Caco-2 (cell line): Measurements from ENCODE around the gene TVP23A. TPM values are rescaled to one million over a fixed set of nuclear protein-coding genes. Genes with fewer than 3 reads are reported as not detected.

Experiments used
- BruUV-seq: library from RNA; stranded (reverse); fragments of 400-500 nt; replicated peaks from 2 replicates; lab custom pipeline; 2021; lab: Mats Ljungman, UMichigan
- CTCF ChIA-PET: fragments of 300-600 bp; sonication (Branson Sonifier 250); formaldehyde crosslinking; loops from one replicate; lab custom pipeline; 2022; ENCODE audit warnings: antibody characterized with exemption; lab: Charles Lee
- POLR2A ChIA-PET: fragments of 300-600 bp; sonication (Branson Sonifier 250); formaldehyde crosslinking; loops from one replicate; lab custom pipeline; 2022; ENCODE audit warnings: antibody characterized with exemption; lab: Charles Lee
- DNase-seq, 2 experiments: peaks; one replicate each; pipeline versions ENCODE4 v3.0.0 to v3.0.0-alpha.2; 2020 to 2022
- H3K27me3 ChIP-seq: replicated peaks from 2 replicates; pipeline ENCODE4 v1.6.0; 2011; ENCODE audit warnings: low read length; ENCODE audit not compliant: control insufficient read depth, insufficient read depth
- H3K36me3 ChIP-seq: 2 replicates; pipeline ENCODE4 v1.5.1; 2011; ENCODE audit warnings: low read length; ENCODE audit not compliant: control insufficient read depth, insufficient read depth
- H3K4me1 ChIP-seq: fragments of 250-450 bp; sonication (Bioruptor Pico); 2 replicates; pipeline ENCODE4 v1.5.1; 2020; ENCODE audit warnings: mild to moderate bottlenecking
- H3K4me3 ChIP-seq: 2 replicates; pipeline ENCODE4 v1.5.1; 2011; ENCODE audit warnings: low read depth, mild to moderate bottlenecking, control low read depth, low read length
- H3K9me3 ChIP-seq: fragments of 250-450 bp; sonication (Bioruptor Pico); 2 replicates; pipeline ENCODE4 v1.5.1; 2020; ENCODE audit warnings: mild to moderate bottlenecking, moderate library complexity
- H3K27ac Mint-ChIP-seq: one replicate; pipeline ENCODE4 v1.8.0; 2022; ENCODE audit warnings: mixed read lengths; ENCODE audit not compliant: unreplicated experiment
- H3K27me3 Mint-ChIP-seq: one replicate; pipeline ENCODE4 v1.8.0; 2022; ENCODE audit warnings: mixed read lengths; ENCODE audit not compliant: insufficient read depth, unreplicated experiment
- H3K36me3 Mint-ChIP-seq: one replicate; pipeline ENCODE4 v1.8.0; 2022; ENCODE audit warnings: mild to moderate bottlenecking, mixed read lengths; ENCODE audit not compliant: insufficient read depth, unreplicated experiment
- H3K4me1 Mint-ChIP-seq: one replicate; pipeline ENCODE4 v1.8.0; 2022; ENCODE audit warnings: low read depth, mixed read lengths; ENCODE audit not compliant: unreplicated experiment
- H3K4me3 Mint-ChIP-seq: one replicate; pipeline ENCODE4 v1.8.0; 2022; ENCODE audit warnings: mild to moderate bottlenecking, moderate library complexity, mixed read lengths; ENCODE audit not compliant: unreplicated experiment
- H3K9me3 Mint-ChIP-seq: one replicate; pipeline ENCODE4 v1.8.0; 2022; ENCODE audit warnings: mixed read lengths; ENCODE audit not compliant: unreplicated experiment
- intact Hi-C: fragments of 100-400 bp; cut with micrococcal nuclease; formaldehyde crosslinking; loops from one replicate; pipeline ENCODE4 v1.10.0; 2022; ENCODE audit not compliant: unreplicated experiment
- total RNA-seq: library from RNA; stranded (reverse); gene quantifications from 2 replicates; pipeline ENCODE4 v1.2.3, GENCODE V29; 2022
- TF ChIP-seq, protein P1 (sequence below), 2 experiments: fragments of 200-600 bp in 1 of 2; IDR thresholded peaks; 1 replicate in 1 of 2; 2 replicates in 1 of 2; pipeline versions ENCODE4 v1.5.1 to v1.8.0; 2011 to 2022; ENCODE audit warnings: antibody characterized with exemption in 1 of 2, control low read depth in 1 of 2, inconsistent platforms in 1 of 2, low read depth in 1 of 2, low read length in 1 of 2, mild to moderate bottlenecking in 1 of 2, moderate library complexity in 1 of 2; ENCODE audit not compliant: insufficient read depth in 1 of 2, severe bottlenecking in 1 of 2, unreplicated experiment in 1 of 2

The TVP23A gene
- total RNA-seq, 1 experiment from 2014 or later = not detected

DNA sequence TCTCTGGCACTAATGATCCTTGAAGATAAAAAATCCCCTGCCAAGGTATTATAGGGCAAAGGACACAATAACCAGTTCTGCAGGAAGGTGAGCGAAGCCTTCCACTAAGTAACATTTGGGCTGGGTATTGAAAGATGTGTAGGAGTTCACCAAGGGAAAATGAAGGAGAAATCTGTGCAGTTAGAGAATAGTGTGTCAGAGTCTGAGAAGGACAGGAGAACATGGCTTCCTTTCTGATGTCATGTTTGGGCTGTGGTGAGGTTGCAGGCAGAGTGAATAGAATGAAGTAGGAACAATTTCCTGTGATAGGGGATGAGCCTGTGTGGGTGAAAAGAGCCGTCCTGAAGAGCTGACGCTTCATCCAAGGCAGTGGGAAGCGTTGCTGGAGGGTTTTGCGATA lies 34.4 kb upstream of the TVP23A start:
- Histone ChIP-seq H3K9me3 (no peaks in the 10 kb centered on the region), H3K36me3 (no peaks in the 10 kb centered on the region), H3K27me3 (no peaks in the 10 kb centered on the region), H3K4me3 (no peak overlapping the region), H3K4me1 (peaks cover 5% of the 10 kb centered on the region; the same call in 1 of the 2 replicates)
- Mint-ChIP-seq H3K36me3 (no peaks in the 10 kb centered on the region), H3K4me3 (no peak overlapping the region), H3K27ac (no peak overlapping the region), H3K27me3 (peaks cover 4% of the 10 kb centered on the region), H3K4me1 (peaks cover 4% of the 10 kb centered on the region), H3K9me3 (no peaks in the 10 kb centered on the region)
- BruUV-seq = no TSS peak
- POLR2A ChIA-PET = no interaction called here
- TF ChIP-seq, protein P1, sequence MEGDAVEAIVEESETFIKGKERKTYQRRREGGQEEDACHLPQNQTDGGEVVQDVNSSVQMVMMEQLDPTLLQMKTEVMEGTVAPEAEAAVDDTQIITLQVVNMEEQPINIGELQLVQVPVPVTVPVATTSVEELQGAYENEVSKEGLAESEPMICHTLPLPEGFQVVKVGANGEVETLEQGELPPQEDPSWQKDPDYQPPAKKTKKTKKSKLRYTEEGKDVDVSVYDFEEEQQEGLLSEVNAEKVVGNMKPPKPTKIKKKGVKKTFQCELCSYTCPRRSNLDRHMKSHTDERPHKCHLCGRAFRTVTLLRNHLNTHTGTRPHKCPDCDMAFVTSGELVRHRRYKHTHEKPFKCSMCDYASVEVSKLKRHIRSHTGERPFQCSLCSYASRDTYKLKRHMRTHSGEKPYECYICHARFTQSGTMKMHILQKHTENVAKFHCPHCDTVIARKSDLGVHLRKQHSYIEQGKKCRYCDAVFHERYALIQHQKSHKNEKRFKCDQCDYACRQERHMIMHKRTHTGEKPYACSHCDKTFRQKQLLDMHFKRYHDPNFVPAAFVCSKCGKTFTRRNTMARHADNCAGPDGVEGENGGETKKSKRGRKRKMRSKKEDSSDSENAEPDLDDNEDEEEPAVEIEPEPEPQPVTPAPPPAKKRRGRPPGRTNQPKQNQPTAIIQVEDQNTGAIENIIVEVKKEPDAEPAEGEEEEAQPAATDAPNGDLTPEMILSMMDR (IDR thresholded peaks at IDR 0.05; ENCODE audit: insufficient read depth in 1 of 2, low read depth in 1 of 2, low read length in 1 of 2, severe bottlenecking in 1 of 2, unreplicated experiment in 1 of 2) = no peak
- CTCF ChIA-PET = no interaction called here
- intact Hi-C loops = no loop called here
- no peak for DNase-seq

DNA sequence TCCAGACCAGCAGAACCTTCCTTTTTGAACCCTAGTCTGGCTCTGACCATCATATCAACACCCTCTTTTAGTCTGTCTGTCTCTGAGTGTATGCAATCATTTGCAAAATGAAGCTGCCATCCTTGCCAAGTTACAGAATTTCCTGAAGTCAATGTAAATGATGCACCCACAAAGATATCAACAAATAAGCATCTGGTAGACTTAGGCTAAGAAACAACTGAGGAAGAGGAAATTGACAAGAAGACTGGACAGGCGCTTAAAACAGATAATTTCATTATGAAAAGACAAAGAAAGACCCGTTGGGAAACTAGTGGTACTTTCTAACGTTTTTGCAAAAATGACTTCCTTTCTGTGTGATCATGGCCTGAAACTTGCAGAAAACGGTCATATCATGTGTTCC lies 33.7 kb upstream of the TVP23A start:
- no peak overlapping the region for H3K4me3 Mint-ChIP-seq

DNA sequence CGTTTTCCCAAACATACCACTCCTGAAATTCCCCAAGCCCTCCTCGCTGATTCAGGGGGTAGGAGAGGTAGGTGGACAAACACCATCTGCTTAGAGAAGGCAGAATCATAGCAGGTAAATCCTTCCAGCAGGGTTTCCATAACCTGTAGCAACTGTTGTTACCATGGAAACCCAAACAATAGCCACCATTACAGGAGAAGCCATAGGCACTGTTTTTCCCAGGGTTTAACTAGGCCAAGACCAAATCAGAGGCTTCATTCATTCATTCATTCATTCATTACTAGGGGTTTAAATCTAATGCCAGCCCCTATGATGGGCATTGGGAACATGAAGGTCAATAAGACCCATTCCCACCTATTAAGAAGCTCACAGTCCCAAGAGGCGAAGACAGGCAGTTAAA lies 32.9 kb upstream of the TVP23A start:
- TF ChIP-seq, protein P1 (IDR thresholded peaks at IDR 0.05; ENCODE audit: insufficient read depth in 1 of 2, low read depth in 1 of 2, low read length in 1 of 2, severe bottlenecking in 1 of 2, unreplicated experiment in 1 of 2) = no peak
- no peak for DNase-seq
- no TSS peak for BruUV-seq
- H3K4me3 ChIP-seq = no peak overlapping the region
- H3K36me3 ChIP-seq = no peaks in the 10 kb centered on the region
- H3K27me3 Mint-ChIP-seq = peaks cover 6% of the 10 kb centered on the region
- H3K4me1 Mint-ChIP-seq = no peaks in the 10 kb centered on the region
- POLR2A ChIA-PET = no interaction called here
- H3K9me3 ChIP-seq = no peaks in the 10 kb centered on the region
- no peak overlapping the region for H3K4me3 Mint-ChIP-seq
- H3K27me3 ChIP-seq = no peaks in the 10 kb centered on the region
- intact Hi-C loops = no loop called here
- no peaks in the 10 kb centered on the region for H3K4me1 ChIP-seq
- H3K36me3 Mint-ChIP-seq = no peaks in the 10 kb centered on the region
- CTCF ChIA-PET = no interaction called here
- no peak overlapping the region for H3K27ac Mint-ChIP-seq
- H3K9me3 Mint-ChIP-seq = no peaks in the 10 kb centered on the region

More for the DNA sequence above, 33.7 kb upstream of the TVP23A start:
- intact Hi-C loops = no loop called here
- H3K9me3 ChIP-seq = no peaks in the 10 kb centered on the region
- H3K9me3 Mint-ChIP-seq = no peaks in the 10 kb centered on the region
- POLR2A ChIA-PET = no interaction called here
- no peak overlapping the region for H3K27ac Mint-ChIP-seq
- no peaks in the 10 kb centered on the region for H3K4me1 ChIP-seq
- H3K4me1 Mint-ChIP-seq = no peaks in the 10 kb centered on the region
- CTCF ChIA-PET = no interaction called here
- no peaks in the 10 kb centered on the region for H3K36me3 ChIP-seq
- DNase-seq = no peak
- H3K4me3 ChIP-seq = no peak overlapping the region
- BruUV-seq = no TSS peak
- TF ChIP-seq, protein P1 (IDR thresholded peaks at IDR 0.05; ENCODE audit: insufficient read depth in 1 of 2, low read depth in 1 of 2, low read length in 1 of 2, severe bottlenecking in 1 of 2, unreplicated experiment in 1 of 2) = no peak
- H3K27me3 Mint-ChIP-seq = peaks cover 5% of the 10 kb centered on the region
- H3K36me3 Mint-ChIP-seq = no peaks in the 10 kb centered on the region
- no peaks in the 10 kb centered on the region for H3K27me3 ChIP-seq
